ENCODE results near the gene TOR4A. TPM values are rescaled to one million over a fixed set of nuclear protein-coding genes. Genes with fewer than 3 reads are reported as not detected.

The TOR4A gene
- total RNA-seq, 4 donors from 2014 or later = 4.7 to 7.4 (median 6.9) TPM

- Histone ChIP-seq H3K36me3 (peaks cover 0 to 17% of the 10 kb centered on the region in 2 donors), H3K4me1 (peaks cover 0 to 31% (median 19%) of the 10 kb centered on the region in 3 donors), H3K4me3 (no peak overlapping the region), H3K9me3 (no peaks in the 10 kb centered on the region), H3K27ac (no peak overlapping the region), H3K27me3 (peaks cover 9% of the 10 kb centered on the region)
- TF ChIP-seq POLR2AphosphoS5 (IDR thresholded peaks at IDR 0.05) (no peak), CTCF (IDR thresholded peaks at IDR 0.05) (no peak), EP300 (IDR thresholded peaks at IDR 0.05) (no peak), POLR2A (IDR thresholded peaks at IDR 0.05) (no peak)
- 88% methylated on average over 4 of the region's 35 CpGs; no CpG with 5 or more reads in 1 of the 2 donors for WGBS, 2 donors (ENCODE audit: low coverage in 1 of 2)
- ATAC-seq = no peak
These were observed 24.7 kb upstream of the TOR4A start for GRCh38 chr9:137252555-137253506.

- 8% methylated on average over 6 of the region's 21 CpGs; no CpG with 5 or more reads in 1 of the 2 donors for WGBS, 2 donors (ENCODE audit: low coverage in 1 of 2)
- peaks cover 0 to 31% (median 19%) of the 10 kb centered on the region in 3 donors for H3K4me1 ChIP-seq
- no peak for ATAC-seq
- H3K27ac ChIP-seq = peak overlapping the region in 3 of 4 donors; percentile 84 to 86 (median 85)
- H3K36me3 ChIP-seq = peaks cover 0 to 29% of the 10 kb centered on the region in 2 donors
- TF ChIP-seq EP300 (IDR thresholded peaks at IDR 0.05) = no peak
- TF ChIP-seq POLR2A (IDR thresholded peaks at IDR 0.05) = no peak
- TF ChIP-seq POLR2AphosphoS5 (IDR thresholded peaks at IDR 0.05) = no peak
- H3K9me3 ChIP-seq = no peaks in the 10 kb centered on the region
- H3K27me3 ChIP-seq = peaks cover 9% of the 10 kb centered on the region
- H3K4me3 ChIP-seq = peak overlapping the region; percentile 49 to 90
These were observed 23.6 kb upstream of the TOR4A start for GRCh38 chr9:137253717-137254623.

- Histone ChIP-seq H3K4me3 (peak within 1 kb of the TSS; percentile 87 to 90), H3K9me3 (no peaks in the 10 kb centered on the region), H3K4me1 (peaks cover 0 to 31% (median 19%) of the 10 kb centered on the region in 3 donors), H3K27ac (peak within 1 kb of the TSS; percentile 3 to 86 (median 84)), H3K36me3 (peaks cover 0 to 36% of the 10 kb centered on the region in 2 donors), H3K27me3 (peaks cover 9% of the 10 kb centered on the region)
- ATAC-seq = peak; percentile 96
- 0% methylated on average over 5 of the region's 105 CpGs; no CpG with 5 or more reads in 1 of the 2 donors for WGBS, 2 donors (ENCODE audit: low coverage in 1 of 2)
- TF ChIP-seq EP300 (IDR thresholded peaks at IDR 0.05) = no peak
- TF ChIP-seq POLR2AphosphoS5 (IDR thresholded peaks at IDR 0.05) = peak; percentile 56
- peak; percentile 60 to 61 for TF ChIP-seq POLR2A (IDR thresholded peaks at IDR 0.05)
- peak in 3 of 4 experiments; percentile 1 to 45 (median 2) for TF ChIP-seq CTCF (IDR thresholded peaks at IDR 0.05)
These were observed 22.7 kb upstream of the TOR4A start, which contains the start of gene NELFB for GRCh38 chr9:137254624-137255447. Gene NELFB, plus strand, starts transcription at chr9:137255327.

GRCh38 chr9:137255448-137256114 is 21.9 kb upstream of the TOR4A start:
- WGBS, 2 donors (ENCODE audit: low coverage in 1 of 2) = no CpG with 5 or more reads among the region's 51 CpGs
- no peaks in the 10 kb centered on the region for H3K9me3 ChIP-seq
- TF ChIP-seq POLR2A (IDR thresholded peaks at IDR 0.05) (no peak), POLR2AphosphoS5 (IDR thresholded peaks at IDR 0.05) (no peak), CTCF (IDR thresholded peaks at IDR 0.05) (no peak), EP300 (IDR thresholded peaks at IDR 0.05) (no peak)
- peak overlapping the region; percentile 87 to 90 for H3K4me3 ChIP-seq
- peaks cover 9% of the 10 kb centered on the region for H3K27me3 ChIP-seq
- peak; percentile 50 for ATAC-seq
- H3K4me1 ChIP-seq = peaks cover 0 to 31% (median 19%) of the 10 kb centered on the region in 3 donors
- H3K27ac ChIP-seq = peak overlapping the region in 3 of 4 donors; percentile 84 to 86 (median 85)
- peaks cover 0 to 38% of the 10 kb centered on the region in 2 donors for H3K36me3 ChIP-seq

Data from gastroesophageal sphincter (tissue), 4 donors.